ENCODE results near the gene SNX13.
A peak's percentile ranks its signal among the peaks of the same experiment; 100 is the strongest.

Gene SNX13, protein sequence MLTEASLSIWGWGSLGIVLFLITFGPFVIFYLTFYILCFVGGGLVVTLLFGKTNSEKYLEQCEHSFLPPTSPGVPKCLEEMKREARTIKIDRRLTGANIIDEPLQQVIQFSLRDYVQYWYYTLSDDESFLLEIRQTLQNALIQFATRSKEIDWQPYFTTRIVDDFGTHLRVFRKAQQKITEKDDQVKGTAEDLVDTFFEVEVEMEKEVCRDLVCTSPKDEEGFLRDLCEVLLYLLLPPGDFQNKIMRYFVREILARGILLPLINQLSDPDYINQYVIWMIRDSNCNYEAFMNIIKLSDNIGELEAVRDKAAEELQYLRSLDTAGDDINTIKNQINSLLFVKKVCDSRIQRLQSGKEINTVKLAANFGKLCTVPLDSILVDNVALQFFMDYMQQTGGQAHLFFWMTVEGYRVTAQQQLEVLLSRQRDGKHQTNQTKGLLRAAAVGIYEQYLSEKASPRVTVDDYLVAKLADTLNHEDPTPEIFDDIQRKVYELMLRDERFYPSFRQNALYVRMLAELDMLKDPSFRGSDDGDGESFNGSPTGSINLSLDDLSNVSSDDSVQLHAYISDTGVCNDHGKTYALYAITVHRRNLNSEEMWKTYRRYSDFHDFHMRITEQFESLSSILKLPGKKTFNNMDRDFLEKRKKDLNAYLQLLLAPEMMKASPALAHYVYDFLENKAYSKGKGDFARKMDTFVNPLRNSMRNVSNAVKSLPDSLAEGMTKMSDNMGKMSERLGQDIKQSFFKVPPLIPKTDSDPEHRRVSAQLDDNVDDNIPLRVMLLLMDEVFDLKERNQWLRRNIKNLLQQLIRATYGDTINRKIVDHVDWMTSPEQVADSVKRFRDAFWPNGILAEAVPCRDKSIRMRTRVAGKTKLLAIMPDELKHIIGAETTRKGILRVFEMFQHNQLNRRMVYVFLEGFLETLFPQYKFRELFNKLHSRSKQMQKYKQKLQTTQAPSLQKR

DNA sequence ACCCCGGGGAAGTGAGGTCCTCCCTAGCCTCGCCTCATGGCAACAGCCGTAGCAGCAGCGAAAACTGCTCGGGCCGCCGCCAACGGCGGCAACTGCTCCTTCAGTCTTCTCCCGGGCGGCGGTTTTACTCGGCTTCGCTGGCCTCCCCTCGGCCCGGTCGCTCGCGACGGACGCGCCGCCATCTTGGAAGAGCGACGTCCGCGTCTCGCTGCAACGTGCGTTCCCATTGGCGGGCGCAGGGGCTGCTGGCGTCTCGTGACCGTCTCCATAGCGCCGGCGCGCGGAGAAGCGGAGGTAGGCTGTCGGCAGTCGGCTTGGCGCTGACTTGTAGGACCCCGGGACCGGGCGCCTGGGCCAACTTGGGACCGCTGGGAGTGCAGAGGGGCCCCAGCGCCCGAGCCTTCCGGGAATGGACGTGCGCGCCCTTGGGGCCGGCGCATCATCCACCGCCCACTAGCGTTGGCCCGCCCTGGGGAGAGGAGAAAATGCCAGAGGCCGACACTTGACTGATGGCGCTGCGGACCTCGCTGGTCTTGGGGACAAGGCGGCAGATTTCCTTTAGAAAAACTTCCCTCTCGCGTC, at the start of gene SNX13:
SNX13 (minus strand) TSS at position 193 of the 582 bp plus-strand sequence. CDS start 199 bp downstream, outside the sequence.
- DNase-seq (ENCODE audit: low read depth) = peak; percentile 98
- TF ChIP-seq POLR2A (IDR thresholded peaks at IDR 0.05; ENCODE audit: extremely low read depth, insufficient read length) = peak; percentile 93
- TF ChIP-seq, protein P1, sequence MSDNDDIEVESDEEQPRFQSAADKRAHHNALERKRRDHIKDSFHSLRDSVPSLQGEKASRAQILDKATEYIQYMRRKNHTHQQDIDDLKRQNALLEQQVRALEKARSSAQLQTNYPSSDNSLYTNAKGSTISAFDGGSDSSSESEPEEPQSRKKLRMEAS (IDR thresholded peaks at IDR 0.05; ENCODE audit: low read depth, low read length) = peak; percentile 81
- peak; percentile 27; the same call in 1 of the 2 replicates for TF ChIP-seq MYC (IDR thresholded peaks at IDR 0.05; ENCODE audit: low read depth, low read length)
- TF ChIP-seq, protein P2, sequence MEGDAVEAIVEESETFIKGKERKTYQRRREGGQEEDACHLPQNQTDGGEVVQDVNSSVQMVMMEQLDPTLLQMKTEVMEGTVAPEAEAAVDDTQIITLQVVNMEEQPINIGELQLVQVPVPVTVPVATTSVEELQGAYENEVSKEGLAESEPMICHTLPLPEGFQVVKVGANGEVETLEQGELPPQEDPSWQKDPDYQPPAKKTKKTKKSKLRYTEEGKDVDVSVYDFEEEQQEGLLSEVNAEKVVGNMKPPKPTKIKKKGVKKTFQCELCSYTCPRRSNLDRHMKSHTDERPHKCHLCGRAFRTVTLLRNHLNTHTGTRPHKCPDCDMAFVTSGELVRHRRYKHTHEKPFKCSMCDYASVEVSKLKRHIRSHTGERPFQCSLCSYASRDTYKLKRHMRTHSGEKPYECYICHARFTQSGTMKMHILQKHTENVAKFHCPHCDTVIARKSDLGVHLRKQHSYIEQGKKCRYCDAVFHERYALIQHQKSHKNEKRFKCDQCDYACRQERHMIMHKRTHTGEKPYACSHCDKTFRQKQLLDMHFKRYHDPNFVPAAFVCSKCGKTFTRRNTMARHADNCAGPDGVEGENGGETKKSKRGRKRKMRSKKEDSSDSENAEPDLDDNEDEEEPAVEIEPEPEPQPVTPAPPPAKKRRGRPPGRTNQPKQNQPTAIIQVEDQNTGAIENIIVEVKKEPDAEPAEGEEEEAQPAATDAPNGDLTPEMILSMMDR (IDR thresholded peaks at IDR 0.05; ENCODE audit: low read depth, low read length) = peak; percentile 16
- H3K4me3 ChIP-seq (ENCODE audit: low read depth, low read length) = peak within 1 kb of the TSS; percentile 87

DNA sequence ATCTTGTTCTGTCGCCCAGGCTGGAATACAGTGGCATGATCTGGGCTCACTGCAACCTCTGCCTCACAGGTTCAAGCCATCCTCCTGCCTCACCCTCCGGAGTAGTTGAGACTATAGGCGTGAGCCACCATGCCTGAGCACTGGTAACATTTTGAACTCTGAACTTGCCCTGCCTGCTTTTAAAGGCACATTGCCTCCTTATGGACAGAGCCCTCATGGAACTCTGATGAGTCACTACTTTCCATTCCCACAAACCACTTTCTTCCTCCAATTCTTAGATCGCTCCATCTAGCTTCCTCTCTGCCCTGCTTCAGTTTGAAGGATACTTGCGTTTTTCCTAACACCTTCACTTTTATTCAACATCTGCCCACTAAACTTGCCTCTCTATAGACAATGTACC, 49.3 kb upstream of the SNX13 start:
- no peak for DNase-seq (ENCODE audit: low read depth)
- H3K4me3 ChIP-seq (ENCODE audit: low read depth, low read length) = no peak overlapping the region
- TF ChIP-seq MYC (IDR thresholded peaks at IDR 0.05; ENCODE audit: low read depth, low read length) = no peak

DNA sequence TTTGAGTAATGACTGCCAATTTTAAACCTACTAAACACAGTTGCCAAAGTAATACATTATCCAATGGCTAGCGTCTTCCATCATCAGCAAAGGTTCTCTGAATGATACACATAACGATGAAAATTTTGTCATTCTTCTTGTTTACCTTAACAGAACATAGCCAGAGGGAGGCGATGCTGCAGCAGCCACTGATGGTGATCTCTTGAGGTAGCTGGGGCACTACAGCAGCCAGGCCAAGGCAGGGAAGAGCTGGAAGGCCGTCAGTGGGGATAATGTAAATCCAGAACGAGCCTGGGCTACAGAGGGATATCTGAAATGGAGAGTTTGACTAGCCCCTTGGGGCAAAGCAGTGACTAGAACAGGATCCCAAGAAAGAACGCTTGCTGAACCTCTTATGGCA, 48.6 kb upstream of the SNX13 start:
- DNase-seq (ENCODE audit: low read depth) = no peak
- H3K4me3 ChIP-seq (ENCODE audit: low read depth, low read length) = no peak overlapping the region
- TF ChIP-seq, protein P2 (IDR thresholded peaks at IDR 0.05; ENCODE audit: low read depth, low read length) = no peak

DNA sequence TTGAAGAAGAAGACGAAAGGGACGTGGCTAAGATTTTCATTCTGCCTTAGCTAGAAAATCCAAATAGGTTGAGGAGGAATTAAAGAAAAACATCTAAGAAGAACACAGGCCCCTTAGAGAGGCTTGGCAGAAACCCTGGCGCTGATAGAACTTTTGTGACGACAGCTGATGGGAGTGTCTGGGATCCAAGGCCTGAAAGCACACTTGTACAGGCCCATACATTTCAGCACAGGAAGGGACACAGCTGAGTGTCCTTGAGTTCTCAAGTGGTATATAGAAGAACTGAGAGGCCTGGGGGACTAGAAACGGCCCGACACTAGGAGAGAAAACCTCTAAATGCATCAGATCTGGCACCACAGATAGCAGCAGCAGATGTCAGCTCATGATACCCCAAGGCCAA, 47.8 kb upstream of the SNX13 start:
- TF ChIP-seq POLR2A (IDR thresholded peaks at IDR 0.05; ENCODE audit: extremely low read depth, insufficient read length) (no peak), MYC (IDR thresholded peaks at IDR 0.05; ENCODE audit: low read depth, low read length) (no peak)
- TF ChIP-seq, protein P2 (IDR thresholded peaks at IDR 0.05; ENCODE audit: low read depth, low read length) = no peak
- TF ChIP-seq, protein P1 (IDR thresholded peaks at IDR 0.05; ENCODE audit: low read depth, low read length) = no peak
- no peak for DNase-seq (ENCODE audit: low read depth)
- no peak overlapping the region for H3K4me3 ChIP-seq (ENCODE audit: low read depth, low read length)

DNA sequence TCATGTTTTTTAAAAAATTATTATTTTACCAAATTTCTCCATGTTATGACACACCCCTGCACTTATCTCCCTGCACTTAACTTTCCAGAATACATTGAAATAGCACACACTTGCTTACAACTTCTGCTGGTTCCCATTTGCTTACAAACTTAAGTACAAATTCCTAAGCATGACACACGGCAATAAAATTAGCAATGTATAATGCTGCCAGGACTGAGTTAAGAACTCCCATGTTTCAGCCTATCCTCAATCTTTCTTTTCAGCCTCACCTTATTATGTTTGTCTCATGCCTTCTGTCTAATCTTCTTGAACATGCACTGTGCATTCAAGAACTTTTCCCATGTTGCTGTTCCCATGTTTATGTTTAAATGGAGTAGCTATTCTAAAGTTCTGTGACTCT, 46.6 kb upstream of the SNX13 start:
- no peak for DNase-seq (ENCODE audit: low read depth)
- TF ChIP-seq, protein P2 (IDR thresholded peaks at IDR 0.05; ENCODE audit: low read depth, low read length) = no peak
- TF ChIP-seq MYC (IDR thresholded peaks at IDR 0.05; ENCODE audit: low read depth, low read length) (no peak), POLR2A (IDR thresholded peaks at IDR 0.05; ENCODE audit: extremely low read depth, insufficient read length) (no peak)
- TF ChIP-seq, protein P1 (IDR thresholded peaks at IDR 0.05; ENCODE audit: low read depth, low read length) = no peak
- no peak overlapping the region for H3K4me3 ChIP-seq (ENCODE audit: low read depth, low read length)
